ENCODE results near the gene CAB39. TPM values are rescaled to one million over a fixed set of nuclear protein-coding genes. Genes with fewer than 3 reads are reported as not detected.

CAB39 gene
- total and polyA plus RNA-seq, 2 of the 8 experiments (the other 6 are each of a cell fraction or from before 2014, with no cell fraction given): 16.4 to 50.5 TPM

DNA sequence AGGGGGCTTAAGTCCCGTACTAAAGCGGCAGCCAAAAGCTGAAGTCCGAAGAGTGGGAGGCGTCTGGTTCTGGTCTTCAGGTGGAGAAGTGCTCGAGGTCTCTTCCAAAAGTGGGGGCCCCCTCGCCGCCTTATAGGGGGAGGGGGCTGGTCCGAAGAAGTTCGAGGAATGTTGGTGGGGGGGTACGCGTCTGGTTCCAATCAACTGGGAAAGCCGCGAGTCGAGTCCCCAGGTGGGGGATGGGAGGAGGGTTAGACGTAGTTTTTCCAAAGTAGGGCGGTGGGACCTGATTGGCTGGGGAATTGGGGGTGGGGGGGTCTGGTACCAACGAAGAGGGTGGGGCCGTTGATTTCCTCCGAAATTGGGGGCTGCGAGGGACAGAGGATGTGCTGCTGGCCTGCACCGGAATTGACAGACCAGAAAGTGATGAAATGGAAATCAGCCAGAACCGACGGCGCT is 152.7 kb downstream of the CAB39 start:
- Histone ChIP-seq H3K14ac (ENCODE audit: insufficient read length) (no peak overlapping the region), H3K27me3 (replicated peaks in 1 of 4; ENCODE audit: control insufficient read depth in 3 of 4, extremely low read depth in 1 of 4, insufficient read depth in 3 of 4, low read length in 3 of 4) (no peaks in the 10 kb centered on the region; a peak in 1 of 7 replicates), H2BK20ac (ENCODE audit: low read length) (no peak overlapping the region), H3K79me1 (ENCODE audit: low read depth, low read length) (peaks cover 15% of the 10 kb centered on the region), H2AK5ac (ENCODE audit: low read depth, low read length) (no peak overlapping the region), H3K4me1 (replicated peaks in 1 of 4; ENCODE audit: control insufficient read depth in 3 of 4, insufficient read depth in 4 of 4, low read length in 3 of 4) (peaks cover 18 to 62% (median 47%) of the 10 kb centered on the region in 4 experiments), H3K18ac (ENCODE audit: extremely low read depth, low read length) (peak overlapping the region; percentile 97), H3K4ac (replicated peaks; ENCODE audit: insufficient read length, low read depth, low read length) (peak overlapping the region; percentile 40), H3K9ac (replicated peaks in 1 of 4; ENCODE audit: extremely low read depth in 1 of 4, low read depth in 3 of 4, low read length in 3 of 4) (peak overlapping the region; percentile 81 to 91 (median 86)), H4K5ac (ENCODE audit: insufficient read length, low read depth, low read length) (peak overlapping the region; percentile 74), H4K91ac (replicated peaks; ENCODE audit: insufficient read length, low read length) (peak overlapping the region; percentile 88), H4K8ac (ENCODE audit: extremely low read depth, insufficient read depth, low read length) (peak overlapping the region; percentile 95; the same call in 1 of the 2 replicates), H3K23me2 (ENCODE audit: low read depth, low read length) (peaks cover 20% of the 10 kb centered on the region), H2BK120ac (replicated peaks; ENCODE audit: low read depth, low read length) (no peak overlapping the region), H3K4me3 (ENCODE audit: extremely low read depth in 1 of 4, insufficient read depth in 2 of 4, low read depth in 3 of 4, low read length in 4 of 4) (peak overlapping the region; percentile 75 to 99 (median 84)), H3K9me3 (ENCODE audit: insufficient read depth in 2 of 2, low read depth in 1 of 2, low read length in 1 of 2) (no peaks in the 10 kb centered on the region), H3K4me2 (ENCODE audit: insufficient read depth in 1 of 2, low read depth in 2 of 2, low read length in 2 of 2) (peak overlapping the region; percentile 76 to 94), H3K79me2 (ENCODE audit: control insufficient read depth in 1 of 2, insufficient read depth in 2 of 2, low read length in 2 of 2) (peaks cover 6 to 56% of the 10 kb centered on the region in 2 experiments), H4K20me1 (replicated peaks in 1 of 2; ENCODE audit: control insufficient read depth in 1 of 2, insufficient read depth in 2 of 2, low read length in 2 of 2) (peaks cover 0 to 5% of the 10 kb centered on the region in 2 experiments), H3K23ac (ENCODE audit: insufficient read length) (no peak overlapping the region), H3K36me3 (ENCODE audit: control insufficient read depth in 2 of 4, insufficient read depth in 4 of 4, low read length in 3 of 4) (peaks cover 0 to 3% (median 0%) of the 10 kb centered on the region in 4 experiments; a peak in 1 of 8 replicates), H2BK15ac (ENCODE audit: low read length) (no peak overlapping the region), H3K56ac (replicated peaks; ENCODE audit: insufficient read length, low read depth, low read length) (peak overlapping the region; percentile 72), H2BK12ac (ENCODE audit: low read depth, low read length) (peak overlapping the region; percentile 90), H2AFZ (ENCODE audit: low read length) (no peak overlapping the region), H3K27ac (ENCODE audit: low read depth, low read length) (peak overlapping the region; percentile 82), H2BK5ac (ENCODE audit: low read depth, low read length) (peak overlapping the region; percentile 93)
- CTCF ChIA-PET (ENCODE audit: partially characterized antibody): interaction anchor here (0.7 to 10.1 kb wide), 9 partner anchors 10 to 120 kb away, joined by 3 to 86 read pairs (median 4); no protein-coding TSS in a partner anchor
- WGBS, 2 experiments (ENCODE audit: extremely low coverage in 1 of 2, insufficient coverage in 1 of 2, insufficient read length in 1 of 2, insufficient replicate concordance in 2 of 2, low coverage in 1 of 2, low lambda C conversion rate in 2 of 2, missing lambda C conversion rate in 1 of 2): 2% methylated on average over 14 of the region's 24 CpGs; no CpG with 5 or more reads in 1 of the 2 experiments
- FAIRE-seq (no peak), DNase-seq (ENCODE audit: low read depth in 1 of 2, low spot score in 2 of 2) (peak in 1 of 2 experiments; percentile 63)
- POLR2A ChIA-PET (ENCODE audit: partially characterized antibody): interaction anchor here (0.6 to 2.0 kb wide), 14 partner anchors 8 to 863 kb away, joined by 3 to 8 read pairs (median 5); no protein-coding TSS in a partner anchor
- TF ChIP-seq CHD1 (IDR thresholded peaks at IDR 0.05; ENCODE audit: low read depth, low read length) (no peak), HDAC6 (IDR thresholded peaks at IDR 0.05; ENCODE audit: low read depth, low read length) (no peak), TEAD4 (IDR thresholded peaks at IDR 0.05; ENCODE audit: low read depth, low read length) (peak; percentile 2; the same call in 1 of the 2 replicates), ZNF274 (IDR thresholded peaks at IDR 0.05; ENCODE audit: borderline replicate concordance, extremely low read depth, low read length) (no peak), BACH1 (IDR thresholded peaks at IDR 0.05; ENCODE audit: low read length) (no peak), SAP30 (IDR thresholded peaks at IDR 0.05; ENCODE audit: insufficient read depth, insufficient replicate concordance, low read length) (peak; percentile 49), TAF1 (IDR thresholded peaks at IDR 0.05; ENCODE audit: low read depth, low read length) (peak; percentile 48; the same call in 1 of the 2 replicates)
- TF ChIP-seq, protein P1, sequence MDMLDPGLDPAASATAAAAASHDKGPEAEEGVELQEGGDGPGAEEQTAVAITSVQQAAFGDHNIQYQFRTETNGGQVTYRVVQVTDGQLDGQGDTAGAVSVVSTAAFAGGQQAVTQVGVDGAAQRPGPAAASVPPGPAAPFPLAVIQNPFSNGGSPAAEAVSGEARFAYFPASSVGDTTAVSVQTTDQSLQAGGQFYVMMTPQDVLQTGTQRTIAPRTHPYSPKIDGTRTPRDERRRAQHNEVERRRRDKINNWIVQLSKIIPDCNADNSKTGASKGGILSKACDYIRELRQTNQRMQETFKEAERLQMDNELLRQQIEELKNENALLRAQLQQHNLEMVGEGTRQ (IDR thresholded peaks at IDR 0.05; ENCODE audit: low read length): no peak
- TF ChIP-seq, protein P2, sequence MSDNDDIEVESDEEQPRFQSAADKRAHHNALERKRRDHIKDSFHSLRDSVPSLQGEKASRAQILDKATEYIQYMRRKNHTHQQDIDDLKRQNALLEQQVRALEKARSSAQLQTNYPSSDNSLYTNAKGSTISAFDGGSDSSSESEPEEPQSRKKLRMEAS (IDR thresholded peaks at IDR 0.05): no peak

Measured in H1 (cell line).